Naive thymus-derived CD8-positive, alpha-beta T cell (primary cell): ENCODE results near the gene GPRC5C. TPM values are rescaled to one million over a fixed set of nuclear protein-coding genes. Genes with fewer than 3 reads are reported as not detected.
A peak's percentile ranks its signal among the peaks of the same experiment; 100 is the strongest.
"Not testable (repeated sequence)": the region's sequence is repeated elsewhere in the genome, so short reads cannot be mapped to it uniquely, and the experiment has no call there.

Experiments
- ATAC-seq, 2 donors: fragments of 150-1000 bp; cut with Tn5 transposase in 1 of 2; sonication (Bioruptor Pico), chemical (Tn5 transposase) in 1 of 2; 1 replicate in 1 of 2; 2 replicates in 1 of 2; pipeline ENCODE4 v1.10.0; 2021; ENCODE audit warnings: mild to moderate bottlenecking in 2 of 2, moderate library complexity in 2 of 2
- POLR2A ChIA-PET: fragments of 350-600 bp; sonication (Branson Sonifier 250); formaldehyde crosslinking; loops from one replicate; lab custom pipeline; 2021; ENCODE audit warnings: antibody characterized with exemption; lab: Charles Lee
- DNase-seq, 10 donors: peaks; one replicate each; pipeline versions ENCODE4 v3.0.0 to v3.0.0-alpha.2; 2020 to 2022
- H3K27ac Mint-ChIP-seq, 10 donors: one replicate each; pipeline ENCODE4 v1.8.0; 2020 to 2022; ENCODE audit warnings: mild to moderate bottlenecking in 10 of 10, mixed read lengths in 10 of 10, moderate library complexity in 4 of 10, inconsistent platforms in 1 of 10
- H3K27me3 Mint-ChIP-seq, 5 donors: one replicate each; pipeline ENCODE4 v1.8.0; 2021 to 2022; ENCODE audit warnings: mixed read lengths in 5 of 5
- H3K36me3 Mint-ChIP-seq, 3 donors: one replicate each; pipeline ENCODE4 v1.8.0; 2020 to 2022; ENCODE audit warnings: mixed read lengths in 3 of 3, mild to moderate bottlenecking in 2 of 3, inconsistent platforms in 1 of 3
- H3K4me1 Mint-ChIP-seq, 4 donors: one replicate each; pipeline ENCODE4 v1.8.0; 2021 to 2022; ENCODE audit warnings: mixed read lengths in 4 of 4
- H3K4me3 Mint-ChIP-seq, 10 donors: one replicate each; pipeline ENCODE4 v1.8.0; 2020 to 2022; ENCODE audit warnings: mild to moderate bottlenecking in 10 of 10, mixed read lengths in 10 of 10, moderate library complexity in 6 of 10, inconsistent platforms in 1 of 10
- H3K9me3 Mint-ChIP-seq, 9 donors: one replicate each; pipeline ENCODE4 v1.8.0; 2020 to 2022; ENCODE audit warnings: mixed read lengths in 9 of 9, mild to moderate bottlenecking in 3 of 9, inconsistent platforms in 1 of 9, moderate library complexity in 1 of 9
- polyA plus RNA-seq, 3 donors: library from polyadenylated mRNA; unstranded; fragments of 300-500 nt; fragmentation: Illumina TruSeq; gene quantifications; one replicate each; pipeline ENCODE4 v1.2.3, GENCODE V29; 2021
- total RNA-seq, 8 experiments: library from RNA in 2 of 8; stranded (reverse) in 2 of 8; gene quantifications; one replicate each; pipeline ENCODE4 v1.2.3 and lab custom pipeline; 2021 to 2026

Gene GPRC5C
- total and polyA plus RNA-seq, 5 experiments from 2014 or later, result 0.09 TPM; not detected in 4

GRCh38 chr17:74473294-74473693 lies 41.4 kb downstream of the GPRC5C start:
- no peak for ATAC-seq
- Mint-ChIP-seq H3K4me1 (peaks cover 33 to 84% (median 53%) of the 10 kb centered on the region in 4 donors), H3K27ac (peak overlapping the region in 7 of 10 donors; percentile 29 to 95 (median 87)), H3K9me3 (peaks cover 0 to 18% (median 3%) of the 10 kb centered on the region in 9 donors), H3K27me3 (no peaks in the 10 kb centered on the region), H3K36me3 (peaks cover 5 to 10% (median 6%) of the 10 kb centered on the region in 3 donors), H3K4me3 (peak overlapping the region in 8 of 10 donors; percentile 57 to 79 (median 72))
- DNase-seq, result peak in 1 of 10 donors; percentile 50
- POLR2A ChIA-PET, result no interaction called here

- Mint-ChIP-seq H3K36me3 (peaks cover 5 to 10% (median 6%) of the 10 kb centered on the region in 3 donors), H3K27me3 (no peaks in the 10 kb centered on the region), H3K4me1 (peaks cover 40 to 90% (median 62%) of the 10 kb centered on the region in 4 donors), H3K4me3 (peak overlapping the region; percentile 32 to 79 (median 72)), H3K9me3 (peaks cover 0 to 18% (median 3%) of the 10 kb centered on the region in 9 donors), H3K27ac (peak overlapping the region; percentile 54 to 95 (median 78))
- POLR2A ChIA-PET, result interaction anchor here (0.6 kb wide), 2 partner anchors 18 to 304 kb away, joined by 5 read pairs; no protein-coding TSS in a partner anchor
- ATAC-seq (peak; percentile 64 to 70), DNase-seq (peak in 7 of 10 donors; percentile 28 to 68 (median 44))
Measured at GRCh38 chr17:74474043-74474792, 42.3 kb downstream of the GPRC5C start.

GRCh38 chr17:74475189-74475588 lies 43.3 kb downstream of the GPRC5C start:
- no peak for DNase-seq
- no peak for ATAC-seq
- H3K27ac Mint-ChIP-seq, result peak overlapping the region in 4 of 10 donors; percentile 15 to 87 (median 53)
- peaks cover 42 to 91% (median 67%) of the 10 kb centered on the region in 4 donors for H3K4me1 Mint-ChIP-seq
- peaks cover 0 to 18% (median 3%) of the 10 kb centered on the region in 9 donors for H3K9me3 Mint-ChIP-seq
- POLR2A ChIA-PET, result no interaction called here
- peak overlapping the region in 2 of 10 donors; percentile 1 to 73 for H3K4me3 Mint-ChIP-seq
- peaks cover 4 to 10% (median 5%) of the 10 kb centered on the region in 3 donors for H3K36me3 Mint-ChIP-seq
- no peaks in the 10 kb centered on the region for H3K27me3 Mint-ChIP-seq

- peaks cover 0 to 18% (median 3%) of the 10 kb centered on the region in 9 donors for H3K9me3 Mint-ChIP-seq
- POLR2A ChIA-PET, result no interaction called here
- H3K4me1 Mint-ChIP-seq, result peaks cover 43 to 85% (median 71%) of the 10 kb centered on the region in 4 donors
- ATAC-seq (no peak), DNase-seq (no peak)
- H3K36me3 Mint-ChIP-seq, result peaks cover 4 to 10% (median 5%) of the 10 kb centered on the region in 3 donors
- H3K4me3 Mint-ChIP-seq, result no peak overlapping the region
- H3K27ac Mint-ChIP-seq, result peak overlapping the region in 6 of 10 donors; percentile 31 to 86 (median 52)
- H3K27me3 Mint-ChIP-seq, result no peaks in the 10 kb centered on the region
Measured at GRCh38 chr17:74477411-74477810, 45.5 kb downstream of the GPRC5C start.

- H3K9me3 Mint-ChIP-seq, result peaks cover 0 to 18% (median 3%) of the 10 kb centered on the region in 9 donors
- H3K4me3 Mint-ChIP-seq, result peak overlapping the region; percentile 39 to 81 (median 62)
- peaks cover 41 to 73% (median 61%) of the 10 kb centered on the region in 4 donors for H3K4me1 Mint-ChIP-seq
- peak; percentile 79 for ATAC-seq
- peaks cover 4 to 10% (median 5%) of the 10 kb centered on the region in 3 donors for H3K36me3 Mint-ChIP-seq
- POLR2A ChIA-PET, result interaction anchor here (1.6 kb wide), 1 partner anchor 10 kb away, joined by 3 read pairs; no protein-coding TSS in a partner anchor
- no peaks in the 10 kb centered on the region for H3K27me3 Mint-ChIP-seq
- H3K27ac Mint-ChIP-seq, result peak overlapping the region in 9 of 10 donors; percentile 54 to 93 (median 81)
- DNase-seq, result peak in 2 of 10 donors; percentile 29 to 40
Measured at GRCh38 chr17:74478420-74479100, 46.7 kb downstream of the GPRC5C start.

- ATAC-seq (no peak), DNase-seq (no peak)
- Mint-ChIP-seq H3K27me3 (no peaks in the 10 kb centered on the region), H3K9me3 (peaks cover 0 to 12% (median 3%) of the 10 kb centered on the region in 9 donors), H3K4me3 (peak overlapping the region in 3 of 10 donors; percentile 26 to 70 (median 57)), H3K36me3 (peaks cover 4 to 10% (median 4%) of the 10 kb centered on the region in 3 donors), H3K27ac (peak overlapping the region in 5 of 10 donors; percentile 15 to 92 (median 85)), H3K4me1 (peaks cover 30 to 56% (median 46%) of the 10 kb centered on the region in 4 donors)
- POLR2A ChIA-PET, result interaction anchor here (0.6 to 1.0 kb wide), 3 partner anchors 9 to 1579 kb away, joined by 3 read pairs; no protein-coding TSS in a partner anchor
Measured at GRCh38 chr17:74480290-74480689, 48.4 kb downstream of the GPRC5C start.

- POLR2A ChIA-PET, result no interaction called here
- Mint-ChIP-seq H3K4me1 (peaks cover 30 to 45% (median 43%) of the 10 kb centered on the region in 4 donors), H3K4me3 (no peak overlapping the region), H3K27ac (peak overlapping the region in 5 of 10 donors; percentile 24 to 92 (median 73)), H3K27me3 (no peaks in the 10 kb centered on the region), H3K36me3 (peaks cover 0 to 1% (median 0%) of the 10 kb centered on the region in 3 donors), H3K9me3 (peaks cover 0 to under 1% (median 0%) of the 10 kb centered on the region in 9 donors)
- DNase-seq, result no peak
- no peak for ATAC-seq
Measured at GRCh38 chr17:74481621-74482020, 49.7 kb downstream of the GPRC5C start.

GRCh38 chr17:74484066-74484465 lies 52.2 kb downstream of the GPRC5C start:
- Mint-ChIP-seq H3K27ac (peak overlapping the region in 1 of 10 donors; percentile 69), H3K4me1 (peaks cover 18 to 29% (median 25%) of the 10 kb centered on the region in 4 donors), H3K4me3 (no peak overlapping the region), H3K36me3 (peaks cover 0 to 1% (median 0%) of the 10 kb centered on the region in 3 donors), H3K9me3 (peaks cover 0 to 2% (median 0%) of the 10 kb centered on the region in 9 donors), H3K27me3 (peaks cover 0 to 1% (median 0%) of the 10 kb centered on the region in 5 donors)
- no peak for DNase-seq
- POLR2A ChIA-PET, result no interaction called here
- no peak for ATAC-seq

- DNase-seq (no peak), ATAC-seq (no peak)
- H3K4me1 Mint-ChIP-seq, result peaks cover 11 to 26% (median 19%) of the 10 kb centered on the region in 4 donors
- POLR2A ChIA-PET, result no interaction called here
- peaks cover 0 to 4% (median 0%) of the 10 kb centered on the region in 9 donors for H3K9me3 Mint-ChIP-seq
- H3K4me3 Mint-ChIP-seq, result no peak overlapping the region
- peaks cover 0 to 2% (median 0%) of the 10 kb centered on the region in 3 donors for H3K36me3 Mint-ChIP-seq
- H3K27ac Mint-ChIP-seq, result peak overlapping the region in 3 of 10 donors; percentile 15 to 60 (median 40)
- H3K27me3 Mint-ChIP-seq, result peaks cover 0 to 1% (median 0%) of the 10 kb centered on the region in 5 donors
Measured at GRCh38 chr17:74485022-74485743, 53.3 kb downstream of the GPRC5C start.

- Mint-ChIP-seq H3K9me3 (peaks cover 0 to 4% (median 0%) of the 10 kb centered on the region in 9 donors), H3K27ac (peak overlapping the region in 2 of 10 donors; percentile 11 to 35), H3K36me3 (peaks cover 0 to 2% (median 0%) of the 10 kb centered on the region in 3 donors), H3K27me3 (peaks cover 0 to 1% (median 0%) of the 10 kb centered on the region in 5 donors), H3K4me3 (no peak overlapping the region), H3K4me1 (peaks cover 8 to 19% (median 13%) of the 10 kb centered on the region in 4 donors)
- POLR2A ChIA-PET, result no interaction called here
- ATAC-seq, result no peak
- peak in 1 of 10 donors; percentile 44 for DNase-seq
Measured at GRCh38 chr17:74485841-74486240, 54.0 kb downstream of the GPRC5C start.

- H3K36me3 Mint-ChIP-seq, H3K9me3 Mint-ChIP-seq, DNase-seq, H3K27me3 Mint-ChIP-seq, H3K4me3 Mint-ChIP-seq, ATAC-seq: not testable (repeated sequence)
- POLR2A ChIA-PET, result interaction anchor here (1.1 kb wide), 1 partner anchor 9 kb away, joined by 3 read pairs; no protein-coding TSS in a partner anchor
- Mint-ChIP-seq H3K27ac (peak overlapping the region in 1 of 10 donors; percentile 9), H3K4me1 (peaks cover 3 to 24% (median 8%) of the 10 kb centered on the region in 4 donors)
Measured at GRCh38 chr17:74488276-74488675, 56.4 kb downstream of the GPRC5C start.
